Muscle of arm (tissue), 14 donors: ENCODE data around the gene MPHOSPH6. TPM values are rescaled to one million over a fixed set of nuclear protein-coding genes. Genes with fewer than 3 reads are reported as not detected.
"Not testable (repeated sequence)": the region's sequence is repeated elsewhere in the genome, so short reads cannot be mapped to it uniquely, and the experiment has no call there.

ENCODE experiments used
- DNase-seq: peaks from one replicate; pipeline ENCODE4 v3.0.0-alpha.2; 2013
- long read RNA-seq, 11 donors: transcript quantifications; one replicate each; lab custom pipeline, GENCODE V29; 2026
- polyA plus RNA-seq, 12 donors: library from polyadenylated mRNA; unstranded; fragments of 120-200 nt; gene quantifications; one replicate each; pipeline ENCODE4 v1.2.1, GENCODE V29; 2013; ENCODE audit not compliant: insufficient read length in 12 of 12

Gene MPHOSPH6, protein sequence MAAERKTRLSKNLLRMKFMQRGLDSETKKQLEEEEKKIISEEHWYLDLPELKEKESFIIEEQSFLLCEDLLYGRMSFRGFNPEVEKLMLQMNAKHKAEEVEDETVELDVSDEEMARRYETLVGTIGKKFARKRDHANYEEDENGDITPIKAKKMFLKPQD
- 10 to 100 TPM in 11 of 12 donors, not detected in 1; 15.0 to 38.9 (median 23.6) TPM for polyA plus RNA-seq
- long read RNA-seq, donor 1, transcript MPHOSPH6-201 (5 exons, 1,103 nt): major isoform, 7 of 10 reads
- long read RNA-seq, donor 1, partial matches to known transcripts: 0 of 10 reads
- long read RNA-seq, donor 1, other reads (novel, unspliced or antisense): 0 of 10 reads
- long read RNA-seq, donor 2, transcript MPHOSPH6-201 (5 exons, 1,103 nt): major isoform, 6 of 6 reads
- long read RNA-seq, donor 2, partial matches to known transcripts: 0 of 6 reads
- long read RNA-seq, donor 2, other reads (novel, unspliced or antisense): 0 of 6 reads
- long read RNA-seq, donor 3, transcript MPHOSPH6-201 (5 exons, 1,103 nt): major isoform, 8 of 9 reads
- long read RNA-seq, donor 3, partial matches to known transcripts: 0 of 9 reads
- long read RNA-seq, donor 3, other reads (novel, unspliced or antisense): 0 of 9 reads
- long read RNA-seq, donor 4, partial matches to known transcripts: 0 of 4 reads
- long read RNA-seq, donor 4, other reads (novel, unspliced or antisense): 0 of 4 reads
- long read RNA-seq, donor 5, transcript MPHOSPH6-201 (5 exons, 1,103 nt): major isoform, 11 of 14 reads
- long read RNA-seq, donor 5, partial matches to known transcripts: 0 of 14 reads
- long read RNA-seq, donor 5, other reads (novel, unspliced or antisense): 0 of 14 reads
- long read RNA-seq, donor 6, transcript MPHOSPH6-201 (5 exons, 1,103 nt): major isoform, 6 of 8 reads
- long read RNA-seq, donor 6, partial matches to known transcripts: 0 of 8 reads
- long read RNA-seq, donor 6, other reads (novel, unspliced or antisense): 0 of 8 reads
- long read RNA-seq, donor 7, partial matches to known transcripts: 0 of 4 reads
- long read RNA-seq, donor 7, other reads (novel, unspliced or antisense): 0 of 4 reads
- long read RNA-seq, donor 8, transcript MPHOSPH6-201 (5 exons, 1,103 nt): major isoform, 10 of 10 reads
- long read RNA-seq, donor 8, partial matches to known transcripts: 0 of 10 reads
- long read RNA-seq, donor 8, other reads (novel, unspliced or antisense): 0 of 10 reads
- long read RNA-seq, donor 9, transcript MPHOSPH6-201 (5 exons, 1,103 nt): major isoform, 13 of 15 reads
- long read RNA-seq, donor 9, partial matches to known transcripts: 0 of 15 reads
- long read RNA-seq, donor 9, other reads (novel, unspliced or antisense): 0 of 15 reads
- long read RNA-seq, donor 10, transcript MPHOSPH6-201 (5 exons, 1,103 nt): major isoform, 7 of 7 reads
- long read RNA-seq, donor 10, partial matches to known transcripts: 0 of 7 reads
- long read RNA-seq, donor 10, other reads (novel, unspliced or antisense): 0 of 7 reads
- long read RNA-seq, donor 11, transcript MPHOSPH6-201 (5 exons, 1,103 nt): major isoform, 18 of 18 reads
- long read RNA-seq, donor 11, partial matches to known transcripts: 0 of 18 reads
- long read RNA-seq, donor 11, other reads (novel, unspliced or antisense): 0 of 18 reads

DNA sequence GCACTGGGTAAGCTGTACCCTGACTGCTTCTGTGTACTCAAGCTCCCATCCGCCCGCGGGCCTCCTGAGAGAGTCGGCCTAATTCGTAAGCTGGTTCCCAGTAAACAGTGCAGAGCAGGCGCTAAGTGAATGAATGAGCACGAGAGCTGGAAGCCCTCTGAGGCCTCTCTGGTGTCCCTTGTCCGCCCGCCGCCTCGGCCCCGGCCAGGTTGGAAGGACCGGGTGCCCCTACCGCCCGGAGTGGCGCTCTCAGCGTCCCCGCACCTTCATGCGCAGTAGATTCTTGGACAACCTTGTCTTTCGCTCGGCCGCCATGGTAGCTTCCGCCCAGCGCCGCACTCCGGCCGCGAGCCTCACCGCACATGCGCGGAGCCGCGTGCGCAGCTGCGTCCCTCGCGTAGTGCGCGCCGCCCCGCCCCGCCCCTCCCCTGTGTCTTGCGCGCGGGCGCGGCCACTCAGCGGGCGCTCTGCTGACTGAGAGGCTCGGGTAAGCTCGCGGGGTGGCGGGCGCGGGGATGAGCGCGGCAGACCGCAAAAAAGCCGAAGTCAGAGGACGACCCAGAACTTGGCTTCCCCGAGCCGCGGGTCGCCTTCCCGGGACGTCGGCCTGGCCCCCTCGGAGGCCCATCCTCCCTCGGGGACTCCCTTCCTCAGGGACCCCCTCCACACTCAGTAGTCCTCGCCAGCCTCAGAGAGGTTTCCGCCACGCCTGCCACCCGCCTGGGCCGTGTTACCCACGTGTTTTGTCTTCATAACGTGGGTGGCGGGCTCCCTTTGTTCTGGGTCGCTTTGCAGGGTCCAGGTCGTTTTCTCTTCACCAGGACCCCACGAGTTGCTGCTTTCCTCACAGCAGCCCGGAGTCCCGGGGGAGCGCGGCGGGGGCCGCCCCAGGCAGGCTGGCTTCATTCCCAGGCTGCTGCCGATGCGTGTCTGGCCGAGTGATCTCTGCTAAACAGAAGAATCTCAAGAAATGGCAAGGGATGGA lies at the start of gene MPHOSPH6:
Gene MPHOSPH6, minus strand, starts transcription at position 364 of the 985 bp plus-strand sequence. Its CDS starts 49 bp downstream, at position 315.
- peak; percentile 89 for DNase-seq

DNA sequence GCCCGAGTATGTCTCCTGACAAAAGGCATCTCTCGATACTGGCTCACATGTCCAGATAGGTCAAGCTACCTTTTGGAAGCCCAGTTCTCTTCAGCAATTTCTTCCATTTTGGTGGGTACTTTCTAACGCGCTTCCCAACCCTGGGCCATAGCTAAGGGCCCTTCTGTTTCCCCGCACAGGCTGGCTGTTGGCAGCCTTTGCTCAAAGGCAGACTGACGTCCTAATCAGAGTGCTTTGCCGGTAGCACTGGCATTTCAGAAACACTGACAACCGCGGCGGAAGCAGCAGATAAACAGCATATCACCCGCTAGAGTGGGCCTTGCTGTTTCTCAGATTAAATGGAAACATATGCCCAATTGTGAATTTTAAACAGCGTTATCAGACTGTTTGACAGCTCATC lies 49.3 kb upstream of the MPHOSPH6 start:
- no peak for DNase-seq

DNA sequence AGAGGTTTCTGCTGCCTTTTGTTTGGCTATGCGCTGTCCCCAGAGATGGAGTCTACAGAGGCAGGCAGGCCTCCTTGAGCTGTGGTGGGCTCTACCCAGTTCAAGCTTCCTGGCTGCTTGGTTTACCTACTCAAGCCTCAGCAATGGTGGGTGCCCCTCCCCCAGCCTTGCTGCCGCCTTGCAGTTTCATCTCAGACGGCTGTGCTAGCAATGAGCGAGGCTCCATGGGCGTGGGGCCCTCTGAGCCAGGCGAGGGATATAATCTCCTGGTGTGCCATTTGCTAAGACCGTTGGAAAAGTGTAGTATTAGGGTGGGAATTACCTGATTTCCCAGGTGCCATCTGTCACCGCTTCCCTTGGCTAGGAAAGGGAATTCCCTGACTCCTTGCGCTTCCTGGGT lies 39.3 kb upstream of the MPHOSPH6 start:
- not testable (repeated sequence) for DNase-seq

DNA sequence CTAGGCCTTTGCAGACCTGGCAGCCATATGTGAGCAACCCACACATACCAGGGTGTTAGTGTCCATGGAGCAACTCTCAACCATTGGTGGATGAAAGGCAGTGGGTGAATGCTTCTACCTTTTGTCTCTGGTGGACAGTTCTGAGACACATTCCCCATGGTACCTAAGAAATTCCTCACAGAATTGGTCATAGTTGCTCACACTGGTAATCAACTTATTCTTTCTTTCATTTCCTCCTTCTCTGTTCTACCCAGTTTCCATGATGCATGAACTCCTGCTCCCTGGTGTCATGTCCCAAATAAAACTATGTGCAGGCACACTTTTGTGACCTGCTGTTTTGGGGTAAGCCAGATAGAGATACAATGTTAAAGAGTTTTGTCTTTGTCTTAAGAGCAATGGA lies 33.2 kb upstream of the MPHOSPH6 start:
- DNase-seq: no peak

DNA sequence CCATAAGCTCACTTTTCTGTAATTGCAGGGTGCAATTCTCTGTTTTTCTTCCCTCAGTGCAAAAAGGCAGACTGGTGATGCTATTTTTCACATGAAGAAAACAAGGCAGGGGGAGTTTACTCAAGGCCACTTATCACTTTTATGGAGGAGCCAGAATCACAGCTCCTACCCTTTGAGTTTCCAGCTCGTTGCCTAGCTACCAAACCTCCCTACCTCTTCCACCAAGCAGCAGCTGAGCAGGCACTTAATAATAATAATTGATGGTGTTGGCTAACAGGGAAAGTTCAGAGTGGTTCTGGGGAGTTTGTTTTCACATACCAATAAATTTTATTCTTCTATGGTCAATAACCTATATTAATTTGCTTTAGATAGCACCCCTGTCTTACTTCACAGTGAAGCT lies 31.9 kb upstream of the MPHOSPH6 start:
- DNase-seq: no peak

DNA sequence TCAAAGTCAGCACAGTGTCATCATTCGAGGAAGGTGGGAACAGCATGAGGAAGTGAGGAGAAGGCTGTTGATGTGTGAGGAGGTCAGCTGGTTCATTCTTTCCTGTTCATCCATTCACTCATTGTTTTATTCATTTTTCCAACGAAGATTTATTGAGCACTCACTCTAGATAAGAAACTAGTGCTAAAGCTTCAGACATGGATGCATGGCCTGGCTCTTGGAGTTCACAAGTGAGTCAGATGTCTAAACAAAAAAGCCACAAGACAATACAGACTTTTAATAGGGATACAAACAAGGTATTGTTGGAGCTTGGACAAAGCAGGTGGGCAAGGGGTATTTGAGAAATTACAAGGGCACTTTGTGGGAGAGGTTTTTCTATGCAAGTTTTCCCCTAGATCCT lies 31.3 kb upstream of the MPHOSPH6 start:
- no peak for DNase-seq

DNA sequence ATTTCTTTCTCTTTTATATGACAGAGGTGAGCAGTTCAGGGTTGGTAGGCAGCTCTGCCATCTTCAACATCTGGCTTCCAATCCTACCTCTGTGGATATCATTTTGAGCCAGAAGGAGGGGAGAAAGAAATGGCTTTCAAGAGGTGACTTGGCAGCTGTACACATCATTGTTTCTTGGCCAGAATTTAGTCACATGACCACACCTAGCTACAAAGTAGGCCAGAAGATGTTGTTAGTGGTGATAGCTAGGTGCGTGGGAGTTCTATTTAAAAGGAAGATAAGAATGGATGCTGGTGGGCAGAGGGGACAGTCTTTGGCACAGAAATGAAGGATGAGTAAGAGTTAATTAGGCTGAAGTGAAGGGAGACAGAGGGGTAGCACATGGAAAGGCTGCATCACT lies 29.2 kb upstream of the MPHOSPH6 start:
- no peak for DNase-seq

DNA sequence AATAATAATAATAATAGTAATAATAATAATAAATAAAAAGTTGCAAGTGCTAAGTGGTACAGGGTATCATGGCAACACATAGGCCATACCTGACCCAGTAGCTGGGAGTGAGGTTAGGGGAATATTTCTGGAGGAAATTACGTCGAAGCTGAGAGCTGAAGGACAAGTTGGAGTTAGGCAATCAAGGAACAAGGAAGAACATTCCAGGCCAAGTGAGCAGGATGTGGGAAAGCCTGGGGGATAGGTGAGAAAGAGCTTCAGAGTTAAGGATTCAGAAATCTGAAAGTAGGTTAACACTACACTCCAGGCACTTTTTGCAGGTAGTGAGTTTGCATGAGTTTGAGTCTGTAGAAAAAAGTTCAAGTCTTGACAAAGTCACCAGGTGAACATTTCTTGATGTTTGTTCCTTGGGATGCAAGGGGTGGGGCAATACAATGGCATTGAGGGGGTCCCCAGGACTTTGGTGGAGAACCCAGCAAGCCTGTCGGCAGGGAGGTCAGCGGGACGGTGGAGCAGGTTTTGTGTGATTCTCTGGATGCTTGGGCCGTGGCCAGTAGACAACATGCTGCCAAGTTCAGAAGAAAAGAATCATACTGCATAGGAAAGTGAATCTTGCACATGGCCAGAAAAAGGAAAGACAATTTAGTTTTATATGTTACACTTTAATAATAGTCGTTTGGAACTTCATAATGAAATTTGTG lies 27.7 kb upstream of the MPHOSPH6 start:
- no peak for DNase-seq

DNA sequence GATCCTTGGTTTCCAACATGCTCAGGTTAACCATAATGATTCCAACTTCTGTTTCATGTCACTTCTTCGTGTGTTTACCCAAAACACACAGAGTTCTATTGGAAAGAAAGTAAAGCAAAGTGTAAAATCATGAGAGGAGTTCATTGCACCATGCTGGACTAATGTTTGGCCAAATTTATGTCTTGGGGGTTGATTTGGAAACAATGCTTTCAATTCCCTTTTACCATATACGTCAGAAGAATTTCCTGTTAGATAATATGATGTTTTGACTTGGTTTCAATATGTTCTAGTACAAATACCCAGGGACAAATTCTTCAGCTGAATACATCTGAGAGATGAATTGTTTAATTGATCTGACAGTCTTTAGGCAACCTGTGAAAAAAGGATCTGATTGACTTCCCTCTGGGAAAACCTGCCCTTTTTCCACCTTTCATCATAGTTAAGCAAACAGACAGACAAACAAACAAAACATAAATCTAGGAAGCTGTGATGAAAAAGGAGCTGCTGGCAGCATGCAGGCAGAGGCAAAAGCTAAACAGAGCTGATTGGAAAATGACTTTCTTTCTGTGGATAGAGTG lies 26.0 kb upstream of the MPHOSPH6 start:
- DNase-seq: no peak

DNA sequence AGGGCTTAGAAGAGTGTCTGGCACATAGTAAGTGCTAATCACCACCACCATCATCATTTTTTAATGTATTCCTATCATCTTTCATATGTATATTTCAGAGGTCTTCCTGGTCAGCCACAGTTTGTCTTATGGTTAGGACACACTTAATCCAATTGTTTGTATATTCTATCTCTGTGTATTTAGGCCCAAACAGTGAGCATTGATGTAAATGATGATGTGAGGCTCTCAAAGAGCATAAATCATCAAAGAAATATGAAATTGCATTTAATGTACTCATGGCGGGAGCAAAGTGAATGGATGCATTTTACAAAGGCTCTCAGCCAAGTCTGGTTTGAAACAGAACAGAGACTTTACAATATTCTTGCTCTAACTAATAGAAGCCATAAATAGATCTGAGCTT lies 24.1 kb upstream of the MPHOSPH6 start:
- DNase-seq: no peak

DNA sequence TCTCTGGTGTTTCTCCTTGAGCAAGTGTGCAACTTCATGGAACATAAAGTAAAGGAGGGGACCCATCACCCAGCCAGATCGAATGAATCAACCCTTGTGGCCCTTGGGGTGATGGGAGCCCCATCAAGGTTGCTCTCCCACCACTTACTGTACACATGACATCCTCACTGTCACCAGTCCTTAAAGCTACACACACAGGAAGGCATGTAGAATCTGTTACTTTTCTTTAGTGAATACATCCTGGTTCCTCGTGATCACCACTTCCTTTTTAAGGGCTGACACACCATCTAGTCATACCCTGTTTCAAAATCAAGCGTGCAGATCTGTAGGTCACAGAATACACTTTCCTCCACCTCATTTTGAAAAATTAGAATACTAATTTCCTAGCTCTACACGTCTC lies 22.6 kb upstream of the MPHOSPH6 start:
- DNase-seq: no peak

DNA sequence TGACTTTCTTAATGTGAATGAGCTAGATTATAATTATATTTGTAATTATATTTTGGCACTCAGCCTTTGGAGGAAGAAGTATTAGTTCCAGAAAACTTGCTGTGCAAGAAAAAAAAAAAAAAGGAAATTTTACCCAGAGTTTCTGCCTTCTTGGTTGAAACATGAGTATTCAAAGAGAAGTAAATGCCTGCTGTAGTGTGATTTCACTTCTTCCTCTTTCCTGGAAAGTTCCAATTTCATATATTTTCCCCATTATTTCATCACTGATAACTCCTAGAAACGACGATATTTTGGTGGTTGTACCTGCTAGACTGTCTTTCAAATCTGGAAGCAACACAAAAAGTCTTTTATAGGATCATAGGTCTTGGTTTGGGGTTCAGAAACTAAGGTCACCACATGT lies 20.4 kb upstream of the MPHOSPH6 start:
- DNase-seq: no peak

DNA sequence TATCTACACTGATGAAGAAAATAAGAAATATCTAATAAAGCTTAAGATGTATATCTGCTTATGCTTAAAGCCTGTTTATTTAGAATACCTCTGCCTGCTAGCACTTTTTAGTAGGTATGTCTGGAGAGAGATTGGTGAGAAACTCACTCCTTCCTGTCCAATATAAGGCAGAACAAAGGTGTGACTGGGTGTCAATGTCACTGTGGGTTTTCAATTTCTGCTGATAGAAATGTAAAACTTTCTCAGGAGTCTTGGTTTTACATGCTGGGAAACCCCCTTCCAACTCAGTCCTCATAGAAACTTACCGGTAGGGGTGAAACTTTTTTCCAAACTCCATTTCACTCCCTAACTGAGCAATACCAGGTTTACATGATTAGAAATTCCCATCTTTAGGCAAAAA lies 17.8 kb upstream of the MPHOSPH6 start:
- no peak for DNase-seq

DNA sequence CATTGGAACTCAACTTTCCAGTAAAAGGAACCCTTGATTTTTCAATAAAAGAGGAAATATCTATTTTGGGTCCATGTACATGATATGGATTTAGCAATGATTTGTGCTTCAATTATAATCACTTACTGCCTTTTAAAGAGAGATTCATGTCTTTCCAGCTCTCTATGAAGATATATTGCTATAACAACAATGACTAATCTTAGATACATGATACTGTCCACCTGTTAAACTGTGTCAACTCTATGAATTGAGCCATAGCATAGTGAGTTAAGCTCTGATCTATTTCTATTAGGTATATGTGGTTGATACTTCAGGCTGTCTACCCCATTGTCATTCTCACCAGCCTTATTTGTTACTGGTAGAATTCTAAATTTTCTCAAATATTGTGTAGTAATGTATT lies 15.0 kb upstream of the MPHOSPH6 start:
- no peak for DNase-seq

DNA sequence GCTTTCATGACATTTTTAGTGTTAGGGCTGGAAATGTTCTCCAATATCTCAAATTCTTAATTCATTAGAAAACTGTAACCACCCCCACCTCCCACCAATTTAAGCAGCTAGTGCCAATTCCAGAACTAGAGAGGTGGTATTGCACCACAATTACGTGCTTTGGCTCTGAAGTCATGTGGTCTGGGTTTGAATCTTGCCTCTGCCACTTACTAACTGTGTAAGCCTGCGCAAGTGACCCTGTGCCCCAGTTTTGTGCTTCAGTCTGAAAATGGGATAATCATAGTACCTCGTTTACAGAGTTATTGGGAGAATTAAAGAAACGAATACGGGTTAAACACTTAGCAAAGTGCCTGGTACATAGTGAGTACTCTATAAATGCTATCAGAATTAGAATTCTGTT lies 14.2 kb upstream of the MPHOSPH6 start:
- no peak for DNase-seq

DNA sequence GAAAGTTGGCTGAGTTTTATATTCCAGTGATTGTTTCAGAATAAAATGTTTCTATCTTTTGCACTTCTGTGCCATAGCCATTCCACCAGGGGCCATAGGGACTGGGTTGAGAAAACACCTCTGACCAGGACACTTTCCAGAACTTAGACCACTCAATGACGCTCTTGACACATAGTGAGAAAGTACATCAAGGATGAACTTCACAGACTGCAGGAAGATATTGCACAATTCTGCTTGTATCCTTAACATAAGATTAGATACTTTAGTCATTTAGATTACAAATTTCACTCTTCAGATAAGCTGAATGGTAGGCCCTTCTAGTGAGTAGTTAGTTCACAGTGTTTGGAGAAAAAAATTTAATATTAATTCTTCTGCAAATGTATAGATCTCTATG lies 13.0 kb upstream of the MPHOSPH6 start:
- no peak for DNase-seq

DNA sequence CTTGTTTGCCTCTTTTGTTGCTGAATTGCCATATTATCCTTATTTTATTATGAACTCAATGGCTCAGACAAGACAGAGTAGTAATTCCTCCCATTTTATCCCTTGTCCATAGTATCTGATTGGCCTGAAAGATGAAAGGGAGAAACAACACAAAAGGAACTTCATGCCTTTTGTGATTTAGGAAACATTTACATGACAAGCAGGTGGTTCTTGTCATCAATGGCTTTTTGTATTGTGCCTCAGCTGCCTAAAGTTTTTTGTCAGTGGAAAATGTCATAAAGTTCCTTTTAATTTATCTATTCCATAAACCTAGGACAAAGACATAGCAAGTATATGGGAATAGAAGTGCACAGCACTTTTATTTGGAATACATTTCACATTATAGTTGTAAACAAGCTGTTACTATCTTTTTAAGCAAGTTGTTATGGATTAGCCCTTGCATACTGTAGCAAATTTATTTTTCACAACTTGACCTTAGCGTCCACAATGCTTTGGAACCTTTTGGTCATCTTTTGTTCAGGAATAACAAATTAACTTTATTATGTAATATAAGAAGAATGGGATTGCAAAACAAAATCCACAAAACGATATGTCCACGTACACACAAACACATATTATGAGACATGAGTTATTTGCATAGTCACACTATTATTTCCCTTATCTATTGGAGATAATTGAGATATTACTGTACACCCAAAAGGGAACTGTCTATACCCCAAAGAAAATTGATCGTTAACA lies 12.4 kb upstream of the MPHOSPH6 start:
- DNase-seq: no peak
